ENCODE measurements around the gene TLX2. TPM values are rescaled to one million over a fixed set of nuclear protein-coding genes. Genes with fewer than 3 reads are reported as not detected.

Gene TLX2
- total RNA-seq, 1 donor from 2014 or later: not detected

DNA sequence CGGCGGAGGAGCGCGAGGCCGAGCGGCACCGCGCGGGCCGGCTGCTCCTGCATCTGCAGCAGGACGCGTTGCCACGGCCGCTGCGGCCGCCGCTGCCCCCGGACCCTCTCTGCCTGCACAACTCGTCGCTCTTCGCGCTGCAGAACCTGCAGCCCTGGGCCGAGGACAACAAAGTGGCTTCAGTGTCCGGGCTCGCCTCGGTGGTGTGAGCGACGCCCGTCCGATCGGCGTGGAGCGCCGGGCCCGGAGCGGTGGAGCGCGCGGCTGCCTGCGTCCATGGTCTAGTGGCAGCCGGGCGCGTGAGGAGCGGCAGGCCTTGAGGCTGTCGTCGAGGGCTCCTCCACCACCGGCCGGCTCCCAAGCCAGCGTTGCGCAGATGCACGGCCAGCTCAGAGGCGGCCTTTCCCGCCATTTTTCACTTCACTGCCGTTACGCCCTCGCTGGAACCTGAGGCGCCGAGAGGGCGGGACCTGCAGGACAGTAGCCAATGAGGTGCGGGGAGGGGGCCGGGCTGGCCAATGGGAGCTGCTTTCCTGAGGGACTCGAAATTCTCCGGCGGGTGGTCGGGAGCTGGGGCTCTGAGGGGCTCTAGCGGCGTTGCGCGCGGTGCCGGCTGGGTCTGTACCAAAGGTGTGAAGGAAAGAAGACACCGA is 1.9 kb downstream of the TLX2 start:
- Mint-ChIP-seq H3K4me3 (peak overlapping the region; percentile 55), H3K4me1 (peaks cover 19% of the 10 kb centered on the region), H3K27me3 (ENCODE audit: insufficient read depth, low read depth) (peaks cover 77% of the 10 kb centered on the region), H3K27ac (no peak overlapping the region), H3K9me3 (peaks cover 8% of the 10 kb centered on the region), H3K36me3 (peaks cover 5% of the 10 kb centered on the region)
- DNase-seq (ENCODE audit: low spot score): peak; percentile 82
- H3K4me1 ChIP-seq: peaks cover 21% of the 10 kb centered on the region
- peak overlapping the region; percentile 69 for H3K4me2 ChIP-seq
- peak overlapping the region; percentile 74 for H2AFZ ChIP-seq (replicated peaks)
- no peaks in the 10 kb centered on the region for H3K9me3 ChIP-seq (ENCODE audit: low read depth)
- H3F3A ChIP-seq (ENCODE audit: low read depth): peaks cover 34% of the 10 kb centered on the region
- peak overlapping the region; percentile 25 for H3K4me3 ChIP-seq
- H4K20me1 ChIP-seq (ENCODE audit: low read depth): peaks cover 26% of the 10 kb centered on the region
- peaks cover 100% of the 10 kb centered on the region for H3K27me3 ChIP-seq
- H3K9ac ChIP-seq: no peak overlapping the region
- H3K79me2 ChIP-seq (ENCODE audit: low read depth): no peaks in the 10 kb centered on the region
- no peak overlapping the region for H3K27ac ChIP-seq
- no peaks in the 10 kb centered on the region for H3K36me3 ChIP-seq
- TF ChIP-seq EZH2phosphoT487 (IDR thresholded peaks at IDR 0.05): peak; percentile 80
- peak; percentile 86 for TF ChIP-seq EZH2 (IDR thresholded peaks at IDR 0.05)
- TF ChIP-seq, protein P1, sequence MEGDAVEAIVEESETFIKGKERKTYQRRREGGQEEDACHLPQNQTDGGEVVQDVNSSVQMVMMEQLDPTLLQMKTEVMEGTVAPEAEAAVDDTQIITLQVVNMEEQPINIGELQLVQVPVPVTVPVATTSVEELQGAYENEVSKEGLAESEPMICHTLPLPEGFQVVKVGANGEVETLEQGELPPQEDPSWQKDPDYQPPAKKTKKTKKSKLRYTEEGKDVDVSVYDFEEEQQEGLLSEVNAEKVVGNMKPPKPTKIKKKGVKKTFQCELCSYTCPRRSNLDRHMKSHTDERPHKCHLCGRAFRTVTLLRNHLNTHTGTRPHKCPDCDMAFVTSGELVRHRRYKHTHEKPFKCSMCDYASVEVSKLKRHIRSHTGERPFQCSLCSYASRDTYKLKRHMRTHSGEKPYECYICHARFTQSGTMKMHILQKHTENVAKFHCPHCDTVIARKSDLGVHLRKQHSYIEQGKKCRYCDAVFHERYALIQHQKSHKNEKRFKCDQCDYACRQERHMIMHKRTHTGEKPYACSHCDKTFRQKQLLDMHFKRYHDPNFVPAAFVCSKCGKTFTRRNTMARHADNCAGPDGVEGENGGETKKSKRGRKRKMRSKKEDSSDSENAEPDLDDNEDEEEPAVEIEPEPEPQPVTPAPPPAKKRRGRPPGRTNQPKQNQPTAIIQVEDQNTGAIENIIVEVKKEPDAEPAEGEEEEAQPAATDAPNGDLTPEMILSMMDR (IDR thresholded peaks at IDR 0.05): no peak

DNA sequence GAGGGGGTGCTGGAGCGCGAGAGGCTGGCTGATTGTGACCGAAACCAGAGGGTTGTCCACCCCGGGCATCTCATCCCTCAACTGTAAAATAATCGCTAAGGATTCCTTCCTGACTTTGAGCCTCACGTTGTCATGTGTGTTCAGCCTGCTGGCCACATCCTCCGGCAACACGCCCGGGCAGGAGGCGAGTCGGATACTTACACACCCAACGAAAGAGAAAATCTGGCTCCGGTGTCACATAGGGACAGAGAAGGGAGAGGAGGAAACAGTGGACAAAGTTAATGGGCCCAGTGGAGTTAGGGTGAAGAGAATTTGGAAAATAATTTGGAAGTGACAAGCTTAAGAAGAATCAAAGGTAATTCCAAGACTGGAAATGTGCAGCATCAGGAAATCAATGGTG is 2.4 kb downstream of the TLX2 start:
- Histone ChIP-seq H3K4me2 (no peak overlapping the region), H3K4me3 (no peak overlapping the region), H3K9ac (no peak overlapping the region), H4K20me1 (ENCODE audit: low read depth) (peaks cover 26% of the 10 kb centered on the region), H2AFZ (replicated peaks) (no peak overlapping the region), H3K36me3 (no peaks in the 10 kb centered on the region), H3K27me3 (peaks cover 100% of the 10 kb centered on the region), H3K4me1 (peaks cover 21% of the 10 kb centered on the region), H3K9me3 (ENCODE audit: low read depth) (no peaks in the 10 kb centered on the region), H3K79me2 (ENCODE audit: low read depth) (no peaks in the 10 kb centered on the region), H3K27ac (no peak overlapping the region), H3F3A (ENCODE audit: low read depth) (peaks cover 34% of the 10 kb centered on the region)
- no peak for DNase-seq (ENCODE audit: low spot score)
- Mint-ChIP-seq H3K36me3 (peaks cover 5% of the 10 kb centered on the region), H3K4me1 (peaks cover 19% of the 10 kb centered on the region), H3K4me3 (peak overlapping the region; percentile 55), H3K9me3 (peaks cover 8% of the 10 kb centered on the region), H3K27me3 (ENCODE audit: insufficient read depth, low read depth) (peaks cover 74% of the 10 kb centered on the region), H3K27ac (no peak overlapping the region)
- TF ChIP-seq, protein P1 (IDR thresholded peaks at IDR 0.05): no peak
- TF ChIP-seq EZH2phosphoT487 (IDR thresholded peaks at IDR 0.05) (no peak), EZH2 (IDR thresholded peaks at IDR 0.05) (no peak)

DNA sequence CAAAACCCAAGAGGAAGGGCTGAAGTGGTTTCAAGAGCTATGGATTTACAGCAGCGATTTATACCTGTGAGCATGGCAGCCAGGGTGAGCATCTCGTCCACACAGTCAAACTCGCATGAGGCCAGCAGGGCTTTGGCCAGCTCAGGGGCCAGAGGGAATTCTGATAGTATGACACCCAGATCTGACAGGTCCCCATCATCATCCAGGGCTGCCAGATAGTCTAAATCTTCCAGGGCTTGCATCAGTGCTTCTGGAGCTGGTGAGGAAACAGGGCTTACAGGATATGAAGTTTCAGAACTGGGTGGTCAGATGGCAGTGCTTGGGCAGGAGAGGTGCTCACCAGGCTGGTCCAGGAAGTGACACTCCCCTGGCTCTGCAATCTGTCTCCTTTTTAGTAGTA is 8.3 kb downstream of the TLX2 start:
- Mint-ChIP-seq H3K36me3 (peaks cover 15% of the 10 kb centered on the region), H3K27ac (no peak overlapping the region), H3K4me1 (peaks cover 3% of the 10 kb centered on the region), H3K9me3 (no peaks in the 10 kb centered on the region), H3K27me3 (ENCODE audit: insufficient read depth, low read depth) (peaks cover 42% of the 10 kb centered on the region), H3K4me3 (no peak overlapping the region)
- DNase-seq (ENCODE audit: low spot score): no peak
- TF ChIP-seq EZH2phosphoT487 (IDR thresholded peaks at IDR 0.05) (no peak), EZH2 (IDR thresholded peaks at IDR 0.05) (no peak)
- TF ChIP-seq, protein P1 (IDR thresholded peaks at IDR 0.05): no peak
- no peaks in the 10 kb centered on the region for H3F3A ChIP-seq (ENCODE audit: low read depth)
- no peak overlapping the region for H3K4me2 ChIP-seq
- H3K4me1 ChIP-seq: no peaks in the 10 kb centered on the region
- H3K27ac ChIP-seq: no peak overlapping the region
- H3K27me3 ChIP-seq: peaks cover 54% of the 10 kb centered on the region
- peaks cover under 1% of the 10 kb centered on the region for H3K79me2 ChIP-seq (ENCODE audit: low read depth)
- H3K36me3 ChIP-seq: no peaks in the 10 kb centered on the region
- H3K9ac ChIP-seq: no peak overlapping the region
- H4K20me1 ChIP-seq (ENCODE audit: low read depth): no peaks in the 10 kb centered on the region
- no peaks in the 10 kb centered on the region for H3K9me3 ChIP-seq (ENCODE audit: low read depth)
- H2AFZ ChIP-seq (replicated peaks): no peak overlapping the region
- H3K4me3 ChIP-seq: no peak overlapping the region
